ENCODE results near the gene MRPS2. TPM values are rescaled to one million over a fixed set of nuclear protein-coding genes. Genes with fewer than 3 reads are reported as not detected.
A peak's percentile ranks its signal among the peaks of the same experiment; 100 is the strongest.
"Not testable (repeated sequence)": the region's sequence is repeated elsewhere in the genome, so short reads cannot be mapped to it uniquely, and the experiment has no call there.

MRPS2 gene
- polyA plus RNA-seq, 2 of the 4 experiments (the other 2 are of a cell fraction), result 66.9 to 90.1 TPM

DNA sequence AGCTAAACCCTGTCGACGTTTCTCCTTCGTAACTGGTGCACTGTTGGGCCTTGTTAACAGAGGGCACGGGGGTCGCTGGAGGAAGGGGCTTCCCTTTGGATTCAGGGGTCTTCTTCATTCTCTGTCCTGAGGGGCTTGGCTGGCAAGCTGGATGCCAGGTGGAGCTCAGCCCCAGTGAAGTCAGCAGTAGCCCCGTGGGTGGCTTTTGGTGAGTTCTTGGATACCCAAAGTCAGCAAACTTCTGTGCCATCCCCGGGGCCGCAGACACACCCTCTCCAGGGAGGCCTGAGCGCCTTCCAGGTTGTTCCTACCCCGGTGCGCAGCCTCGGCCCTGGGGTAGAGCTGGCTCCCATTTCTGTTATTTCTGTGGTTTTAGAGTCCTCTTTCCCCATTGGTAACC is 33.2 kb downstream of the MRPS2 start:
- Histone ChIP-seq H3K9me3 (no peaks in the 10 kb centered on the region), H3K4me3 (no peak overlapping the region), H3K4me1 (no peaks in the 10 kb centered on the region), H3K4me2 (no peak overlapping the region), H3K27ac (no peak overlapping the region)
- TF ChIP-seq ZNF302 (CRISPR knock-in tag; IDR thresholded peaks at IDR 0.05) (no peak), NR3C1 (IDR thresholded peaks at IDR 0.05) (no peak), HOXB5 (CRISPR knock-in tag; IDR thresholded peaks at IDR 0.05) (no peak)
- ATAC-seq (peak; percentile 26 to 42; a peak in 3 of 6 replicates), DNase-seq (ENCODE audit: low read depth in 1 of 2, low spot score in 1 of 2) (no peak), FAIRE-seq (no peak)
- ChIA-PET POLR2A (interaction anchor here (1.0 kb wide), 1 partner anchor 14 kb away, joined by 3 read pairs; no protein-coding TSS in a partner anchor), CTCF (interaction anchor here (1.5 kb wide), 1 partner anchor 29 kb away, joined by 8 read pairs; no protein-coding TSS in a partner anchor)
- WGBS (ENCODE audit: missing lambda C conversion rate), result 66% methylated on average over 12 of the region's 12 CpGs

DNA sequence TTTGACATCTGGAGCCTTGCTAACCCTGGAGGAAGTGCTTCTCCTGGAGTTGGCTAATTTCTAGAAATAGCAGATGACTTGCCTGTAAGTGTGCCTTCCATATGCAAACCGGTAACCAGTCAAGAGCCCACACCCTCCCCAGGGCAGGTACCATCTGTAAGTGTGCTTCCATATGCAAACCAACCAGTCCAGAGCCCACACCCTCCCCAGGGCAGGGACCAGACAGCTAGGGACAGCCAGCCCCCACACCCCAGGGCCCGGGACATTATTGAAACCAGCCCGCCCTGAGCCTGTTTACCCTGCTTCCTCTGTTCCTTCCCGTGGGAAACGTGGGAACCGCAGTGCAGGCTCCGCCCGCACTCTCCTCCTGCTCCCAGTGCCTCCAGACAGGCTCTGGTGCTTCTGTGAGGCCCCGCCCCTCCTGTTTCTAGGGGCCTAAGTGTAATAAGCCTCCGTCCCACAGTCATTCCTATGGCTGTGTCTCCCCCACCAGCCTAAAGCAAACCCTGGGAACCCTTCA is 33.8 kb downstream of the MRPS2 start:
- ATAC-seq, result peak; percentile 32 to 52; a peak in 5 of 6 replicates
- H3K4me2 ChIP-seq; H3K4me3 ChIP-seq; FAIRE-seq; H3K27ac ChIP-seq; DNase-seq (ENCODE audit: low read depth in 1 of 2, low spot score in 1 of 2); POLR2A ChIA-PET; H3K4me1 ChIP-seq; H3K9me3 ChIP-seq: not testable (repeated sequence)
- 45% methylated on average over 9 of the region's 10 CpGs for WGBS (ENCODE audit: missing lambda C conversion rate)
- CTCF ChIA-PET, result interaction anchor here (1.5 kb wide), 1 partner anchor 29 kb away, joined by 8 read pairs; no protein-coding TSS in a partner anchor

DNA sequence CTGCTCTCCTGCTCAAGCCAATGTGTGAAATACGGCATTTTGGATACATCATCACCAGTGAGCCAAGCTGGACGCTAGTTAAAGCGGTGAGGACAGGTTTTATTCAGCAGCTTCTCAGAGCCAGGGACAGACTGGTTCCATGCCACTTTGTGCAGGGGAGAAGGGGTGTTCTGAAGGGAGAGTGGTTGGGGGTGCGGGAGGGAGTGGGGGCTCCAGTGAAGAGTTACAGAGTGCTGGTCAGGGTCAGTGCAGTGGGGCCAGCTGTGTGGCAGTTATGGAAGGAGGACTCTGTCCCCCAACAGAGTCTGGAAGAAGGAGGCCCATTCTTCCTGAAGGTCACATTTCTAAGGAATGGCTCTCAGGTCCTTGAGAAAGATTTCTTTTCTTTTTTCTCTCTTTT is 34.3 kb downstream of the MRPS2 start:
- H3K4me3 ChIP-seq; CTCF ChIA-PET; H3K4me2 ChIP-seq; FAIRE-seq; POLR2A ChIA-PET; H3K9me3 ChIP-seq; DNase-seq (ENCODE audit: low read depth in 1 of 2, low spot score in 1 of 2); ATAC-seq; H3K27ac ChIP-seq; H3K4me1 ChIP-seq: not testable (repeated sequence)
- 58% methylated on average over 2 of the region's 4 CpGs for WGBS (ENCODE audit: missing lambda C conversion rate)

DNA sequence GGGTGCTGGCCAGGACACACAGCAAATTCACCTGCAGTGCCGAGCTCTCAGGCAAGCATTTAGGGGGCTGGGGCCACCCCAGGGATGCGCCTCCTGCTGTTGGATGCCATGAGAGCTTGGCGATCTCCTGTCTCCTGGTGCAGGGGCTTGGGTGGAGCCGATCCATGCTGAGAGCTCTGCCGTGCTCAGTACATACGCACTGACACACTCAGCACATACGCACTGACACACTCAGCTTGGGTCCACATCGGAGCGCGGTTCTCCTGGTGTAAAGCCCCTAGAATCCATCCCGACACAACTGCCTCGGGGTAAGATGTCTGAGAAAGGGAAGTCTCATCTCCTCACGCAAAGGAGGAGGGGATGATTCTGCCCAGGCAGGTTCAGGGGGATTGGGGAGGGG is 35.1 kb downstream of the MRPS2 start:
- ATAC-seq; H3K4me1 ChIP-seq; FAIRE-seq; CTCF ChIA-PET; DNase-seq (ENCODE audit: low read depth in 1 of 2, low spot score in 1 of 2); H3K9me3 ChIP-seq; H3K4me3 ChIP-seq; POLR2A ChIA-PET; H3K4me2 ChIP-seq; H3K27ac ChIP-seq: not testable (repeated sequence)
- 57% methylated on average over 11 of the region's 13 CpGs for WGBS (ENCODE audit: missing lambda C conversion rate)

DNA sequence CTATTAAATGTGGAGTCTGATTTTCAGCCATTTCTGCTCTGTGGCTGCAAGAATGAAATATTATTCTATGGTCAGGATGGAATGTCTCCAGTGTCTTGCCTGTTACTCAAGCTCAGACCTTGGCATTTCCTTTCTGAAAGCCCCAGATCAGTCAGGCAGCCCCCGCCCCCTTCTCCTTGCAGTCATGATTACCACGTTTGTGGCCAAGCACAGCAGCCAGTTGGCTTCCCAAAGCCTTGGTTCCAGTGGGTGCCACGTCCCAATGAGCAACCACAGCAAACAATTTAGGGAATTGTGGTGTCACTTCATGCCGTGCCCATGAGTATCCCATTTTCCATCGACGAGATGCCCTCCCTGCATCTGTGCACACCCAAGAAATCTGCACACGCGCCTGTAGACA is 35.7 kb downstream of the MRPS2 start:
- no peak overlapping the region for H3K4me2 ChIP-seq
- FAIRE-seq (no peak), ATAC-seq (no peak), DNase-seq (ENCODE audit: low read depth in 1 of 2, low spot score in 1 of 2) (no peak)
- H3K27ac ChIP-seq, result no peak overlapping the region
- no peaks in the 10 kb centered on the region for H3K9me3 ChIP-seq
- ChIA-PET POLR2A (no interaction called here), CTCF (no interaction called here)
- no peaks in the 10 kb centered on the region for H3K4me1 ChIP-seq
- H3K4me3 ChIP-seq, result no peak overlapping the region
- WGBS (ENCODE audit: missing lambda C conversion rate), result 26% methylated on average over 8 of the region's 8 CpGs
- TF ChIP-seq RNF2 (IDR thresholded peaks at IDR 0.05; ENCODE audit: borderline replicate concordance, low read depth) (no peak), SREBF2 (IDR thresholded peaks at IDR 0.05) (no peak), HEYL (CRISPR knock-in tag; IDR thresholded peaks at IDR 0.05) (no peak), ZC3H11A (IDR thresholded peaks at IDR 0.05) (no peak), NR3C1 (IDR thresholded peaks at IDR 0.05) (no peak), HOXB13 (CRISPR knock-in tag; IDR thresholded peaks at IDR 0.05; ENCODE audit: low read depth) (no peak), EHF (CRISPR knock-in tag; IDR thresholded peaks at IDR 0.05) (no peak), FOXS1 (CRISPR knock-in tag; IDR thresholded peaks at IDR 0.05) (no peak)
- TF ChIP-seq, protein P1, sequence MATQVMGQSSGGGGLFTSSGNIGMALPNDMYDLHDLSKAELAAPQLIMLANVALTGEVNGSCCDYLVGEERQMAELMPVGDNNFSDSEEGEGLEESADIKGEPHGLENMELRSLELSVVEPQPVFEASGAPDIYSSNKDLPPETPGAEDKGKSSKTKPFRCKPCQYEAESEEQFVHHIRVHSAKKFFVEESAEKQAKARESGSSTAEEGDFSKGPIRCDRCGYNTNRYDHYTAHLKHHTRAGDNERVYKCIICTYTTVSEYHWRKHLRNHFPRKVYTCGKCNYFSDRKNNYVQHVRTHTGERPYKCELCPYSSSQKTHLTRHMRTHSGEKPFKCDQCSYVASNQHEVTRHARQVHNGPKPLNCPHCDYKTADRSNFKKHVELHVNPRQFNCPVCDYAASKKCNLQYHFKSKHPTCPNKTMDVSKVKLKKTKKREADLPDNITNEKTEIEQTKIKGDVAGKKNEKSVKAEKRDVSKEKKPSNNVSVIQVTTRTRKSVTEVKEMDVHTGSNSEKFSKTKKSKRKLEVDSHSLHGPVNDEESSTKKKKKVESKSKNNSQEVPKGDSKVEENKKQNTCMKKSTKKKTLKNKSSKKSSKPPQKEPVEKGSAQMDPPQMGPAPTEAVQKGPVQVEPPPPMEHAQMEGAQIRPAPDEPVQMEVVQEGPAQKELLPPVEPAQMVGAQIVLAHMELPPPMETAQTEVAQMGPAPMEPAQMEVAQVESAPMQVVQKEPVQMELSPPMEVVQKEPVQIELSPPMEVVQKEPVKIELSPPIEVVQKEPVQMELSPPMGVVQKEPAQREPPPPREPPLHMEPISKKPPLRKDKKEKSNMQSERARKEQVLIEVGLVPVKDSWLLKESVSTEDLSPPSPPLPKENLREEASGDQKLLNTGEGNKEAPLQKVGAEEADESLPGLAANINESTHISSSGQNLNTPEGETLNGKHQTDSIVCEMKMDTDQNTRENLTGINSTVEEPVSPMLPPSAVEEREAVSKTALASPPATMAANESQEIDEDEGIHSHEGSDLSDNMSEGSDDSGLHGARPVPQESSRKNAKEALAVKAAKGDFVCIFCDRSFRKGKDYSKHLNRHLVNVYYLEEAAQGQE (IDR thresholded peaks at IDR 0.05), result no peak

Measured in A549 (cell line).